ENCODE measurements around the gene SREK1.

GRCh38 chr5:66232706-66233445 lies 88.8 kb downstream of the SREK1 start:
- TF ChIP-seq TARDBP (IDR thresholded peaks at IDR 0.05) (no peak), ELF4 (IDR thresholded peaks at IDR 0.05) (no peak), BHLHE40 (IDR thresholded peaks at IDR 0.05; ENCODE audit: borderline replicate concordance) (no peak), FOXA1 (IDR thresholded peaks at IDR 0.05) (no peak), SP1 (IDR thresholded peaks at IDR 0.05) (no peak), CTBP1 (IDR thresholded peaks at IDR 0.05; ENCODE audit: borderline replicate concordance) (no peak), LEF1 (IDR thresholded peaks at IDR 0.05; ENCODE audit: borderline replicate concordance) (no peak), ARNT (IDR thresholded peaks at IDR 0.05) (no peak), FOXK2 (IDR thresholded peaks at IDR 0.05) (no peak), PKNOX1 (IDR thresholded peaks at IDR 0.05) (no peak)

All from HEK293T (cell line).